Activated CD4-positive, CD25-positive, alpha-beta regulatory T cell treated with anti-CD3 and anti-CD28 coated beads, Interleukin-2, amount 50 U/mL, for 16 hours (primary cell): Measurements from ENCODE around the gene GAPVD1.
"Not testable (repeated sequence)": the region's sequence is repeated elsewhere in the genome, so short reads cannot be mapped to it uniquely, and the experiment has no call there.

Experiments used
- DNase-seq: peaks from one replicate; pipeline ENCODE4 v3.0.0-alpha.2; 2020; ENCODE audit warnings: low read depth, low spot score

GAPVD1 gene

GRCh38 chr9:125312411-125312810 is 50.8 kb downstream of the GAPVD1 start:
- no peak for DNase-seq

- DNase-seq: not testable (repeated sequence)
These were observed 54.7 kb downstream of the GAPVD1 start for GRCh38 chr9:125316359-125316758.

- DNase-seq: no peak
These were observed 56.1 kb downstream of the GAPVD1 start for GRCh38 chr9:125317704-125318103.

GRCh38 chr9:125321496-125321895 is 59.9 kb downstream of the GAPVD1 start:
- DNase-seq: no peak

- no peak for DNase-seq
These were observed 62.0 kb downstream of the GAPVD1 start for GRCh38 chr9:125323615-125324014.

- no peak for DNase-seq
These were observed 64.2 kb downstream of the GAPVD1 start for GRCh38 chr9:125325826-125326225.

GRCh38 chr9:125329978-125330377 is 68.4 kb downstream of the GAPVD1 start:
- no peak for DNase-seq

- DNase-seq: no peak
These were observed 69.0 kb downstream of the GAPVD1 start for GRCh38 chr9:125330587-125330986.

- no peak for DNase-seq
These were observed 70.9 kb downstream of the GAPVD1 start for GRCh38 chr9:125332527-125332926.

- DNase-seq: no peak
These were observed 75.6 kb downstream of the GAPVD1 start for GRCh38 chr9:125337236-125337635.

GRCh38 chr9:125338929-125339328 is 77.3 kb downstream of the GAPVD1 start:
- no peak for DNase-seq

- DNase-seq: no peak
These were observed 79.9 kb downstream of the GAPVD1 start for GRCh38 chr9:125341566-125341965.

GRCh38 chr9:125343518-125344275 is 82.1 kb downstream of the GAPVD1 start:
- DNase-seq: no peak

- DNase-seq: no peak
These were observed 84.6 kb downstream of the GAPVD1 start for GRCh38 chr9:125346080-125346732.

GRCh38 chr9:125355601-125356000 is 94.0 kb downstream of the GAPVD1 start:
- no peak for DNase-seq

GRCh38 chr9:125356032-125356431 is 94.4 kb downstream of the GAPVD1 start:
- DNase-seq: no peak

- DNase-seq: no peak
These were observed 97.4 kb downstream of the GAPVD1 start for GRCh38 chr9:125359011-125359410.

GRCh38 chr9:125360601-125361000 is 99.0 kb downstream of the GAPVD1 start:
- no peak for DNase-seq

GRCh38 chr9:125361837-125362531 is 100.4 kb downstream of the GAPVD1 start:
- DNase-seq: no peak

- DNase-seq: no peak
These were observed 105.0 kb downstream of the GAPVD1 start for GRCh38 chr9:125366676-125367075.

- DNase-seq: no peak
These were observed 109.2 kb downstream of the GAPVD1 start for GRCh38 chr9:125370786-125371185.

GRCh38 chr9:125372441-125373226 is 111.0 kb downstream of the GAPVD1 start:
- no peak for DNase-seq
